ENCODE data around the gene OR10R2.
"Not testable (repeated sequence)": the region's sequence is repeated elsewhere in the genome, so short reads cannot be mapped to it uniquely, and the experiment has no call there.

Gene OR10R2

DNA sequence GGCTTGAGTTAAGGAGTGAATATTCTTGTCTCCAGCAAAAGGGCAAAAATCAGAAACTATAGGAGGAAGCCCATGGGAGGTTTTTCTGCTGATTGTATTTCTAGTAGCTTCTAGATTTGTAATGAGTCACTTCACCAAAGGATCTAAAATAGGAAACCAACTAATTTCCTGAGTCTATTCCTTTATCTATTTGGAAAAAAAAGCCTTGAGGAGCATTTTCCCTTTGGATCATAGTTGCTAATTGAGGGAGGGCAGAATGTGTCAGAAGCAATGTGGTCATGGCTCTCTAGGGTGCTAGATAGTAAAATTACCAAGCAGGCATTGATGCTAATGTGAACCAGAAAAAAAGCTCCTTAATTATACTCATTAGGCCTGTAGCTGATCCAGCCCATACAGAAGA is at the start of gene OR10R2:
Gene OR10R2, plus strand, starts transcription at position 301 of the 400 bp plus-strand sequence. CDS start 106 bp downstream, outside the sequence.
- H3K36me3 ChIP-seq (ENCODE audit: control insufficient read depth, insufficient read depth, low read length): no peaks in the 10 kb centered on the region
- no peaks in the 10 kb centered on the region for H3K9me3 ChIP-seq (ENCODE audit: control insufficient read depth, insufficient read depth, low read depth, low read length)
- H3K4me1 ChIP-seq (ENCODE audit: control insufficient read depth, insufficient read depth, low read length): no peaks in the 10 kb centered on the region
- no peaks in the 10 kb centered on the region for H3K27me3 ChIP-seq (ENCODE audit: control insufficient read depth, insufficient read depth, low read length)
- H3K4me3 ChIP-seq (ENCODE audit: low read depth, low read length): no peak within 1 kb of the TSS
- H3K9ac ChIP-seq (ENCODE audit: low read length): no peak within 1 kb of the TSS
- H3K27ac ChIP-seq (ENCODE audit: low read depth, low read length): no peak within 1 kb of the TSS

GRCh38 chr1:158425027-158425426 is 47.0 kb upstream of the OR10R2 start:
- Histone ChIP-seq H3K4me3 (ENCODE audit: low read depth, low read length) (no peak overlapping the region), H3K36me3 (ENCODE audit: control insufficient read depth, insufficient read depth, low read length) (no peaks in the 10 kb centered on the region), H3K27me3 (ENCODE audit: control insufficient read depth, insufficient read depth, low read length) (no peaks in the 10 kb centered on the region), H3K9ac (ENCODE audit: low read length) (no peak overlapping the region), H3K9me3 (ENCODE audit: control insufficient read depth, insufficient read depth, low read depth, low read length) (no peaks in the 10 kb centered on the region), H3K4me1 (ENCODE audit: control insufficient read depth, insufficient read depth, low read length) (peaks cover 18% of the 10 kb centered on the region), H3K27ac (ENCODE audit: low read depth, low read length) (no peak overlapping the region)

GRCh38 chr1:158426137-158426536 is 45.9 kb upstream of the OR10R2 start, which contains the start of gene OR10K2:
Gene OR10K2 (minus strand): TSS chr1:158426237. CDS start chr1:158420866, 5,371 bp downstream.
- H3K36me3 ChIP-seq (ENCODE audit: control insufficient read depth, insufficient read depth, low read length): no peaks in the 10 kb centered on the region
- H3K27ac ChIP-seq (ENCODE audit: low read depth, low read length): no peak within 1 kb of the TSS
- no peaks in the 10 kb centered on the region for H3K9me3 ChIP-seq (ENCODE audit: control insufficient read depth, insufficient read depth, low read depth, low read length)
- no peaks in the 10 kb centered on the region for H3K27me3 ChIP-seq (ENCODE audit: control insufficient read depth, insufficient read depth, low read length)
- H3K4me3 ChIP-seq (ENCODE audit: low read depth, low read length): no peak within 1 kb of the TSS
- H3K4me1 ChIP-seq (ENCODE audit: control insufficient read depth, insufficient read depth, low read length): peaks cover 18% of the 10 kb centered on the region
- no peak within 1 kb of the TSS for H3K9ac ChIP-seq (ENCODE audit: low read length)

DNA sequence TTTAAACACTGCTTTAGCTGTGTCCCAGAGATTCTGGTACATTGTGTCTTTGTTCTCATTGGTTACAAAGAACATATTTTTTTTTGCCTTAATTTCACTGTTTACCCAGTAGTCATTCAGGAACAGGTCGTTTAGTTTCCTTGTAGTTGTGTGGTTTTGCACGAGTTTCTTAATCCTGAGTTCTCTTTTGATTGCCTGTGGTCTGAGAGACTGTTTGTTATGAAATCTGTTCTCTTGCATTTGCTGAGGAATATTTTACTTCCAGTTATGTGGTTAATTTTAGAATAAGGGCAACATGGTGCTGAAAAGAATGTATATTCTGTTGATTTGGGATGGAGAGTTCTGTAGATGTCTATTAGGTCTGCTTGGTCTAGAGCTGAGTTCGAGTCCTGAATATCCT is 41.9 kb upstream of the OR10R2 start:
- H3K4me1 ChIP-seq (ENCODE audit: control insufficient read depth, insufficient read depth, low read length); H3K9ac ChIP-seq (ENCODE audit: low read length); H3K4me3 ChIP-seq (ENCODE audit: low read depth, low read length); H3K36me3 ChIP-seq (ENCODE audit: control insufficient read depth, insufficient read depth, low read length); H3K27me3 ChIP-seq (ENCODE audit: control insufficient read depth, insufficient read depth, low read length); H3K27ac ChIP-seq (ENCODE audit: low read depth, low read length); H3K9me3 ChIP-seq (ENCODE audit: control insufficient read depth, insufficient read depth, low read depth, low read length): not testable (repeated sequence)

GRCh38 chr1:158434741-158435140 is 37.3 kb upstream of the OR10R2 start:
- H3K9ac ChIP-seq (ENCODE audit: low read length): no peak overlapping the region
- H3K27ac ChIP-seq (ENCODE audit: low read depth, low read length): no peak overlapping the region
- no peak overlapping the region for H3K4me3 ChIP-seq (ENCODE audit: low read depth, low read length)
- H3K27me3 ChIP-seq (ENCODE audit: control insufficient read depth, insufficient read depth, low read length): no peaks in the 10 kb centered on the region
- H3K4me1 ChIP-seq (ENCODE audit: control insufficient read depth, insufficient read depth, low read length): no peaks in the 10 kb centered on the region
- no peaks in the 10 kb centered on the region for H3K36me3 ChIP-seq (ENCODE audit: control insufficient read depth, insufficient read depth, low read length)
- no peaks in the 10 kb centered on the region for H3K9me3 ChIP-seq (ENCODE audit: control insufficient read depth, insufficient read depth, low read depth, low read length)

DNA sequence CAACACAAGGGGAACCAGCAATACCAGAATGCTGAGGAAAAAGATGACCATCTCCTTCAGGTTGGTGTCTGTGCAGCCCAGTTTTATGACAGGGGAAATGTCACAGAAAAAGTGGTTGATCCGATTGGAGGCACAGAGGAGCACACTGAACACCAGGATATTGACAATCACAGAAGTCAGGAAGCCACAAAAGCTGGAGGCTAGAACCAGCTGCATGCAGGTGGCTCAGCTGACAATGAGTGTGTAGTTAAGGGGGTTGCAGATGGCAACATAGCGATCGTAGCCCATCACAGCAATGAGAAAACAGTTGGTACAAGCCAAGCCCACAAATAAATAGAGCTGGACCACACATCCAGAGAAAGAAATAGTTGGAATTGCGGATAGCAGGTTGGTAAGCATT is 26.6 kb upstream of the OR10R2 start:
- no peaks in the 10 kb centered on the region for H3K36me3 ChIP-seq (ENCODE audit: control insufficient read depth, insufficient read depth, low read length)
- H3K27ac ChIP-seq (ENCODE audit: low read depth, low read length): no peak overlapping the region
- no peak overlapping the region for H3K9ac ChIP-seq (ENCODE audit: low read length)
- no peaks in the 10 kb centered on the region; the same call in 1 of the 2 replicates for H3K9me3 ChIP-seq (ENCODE audit: control insufficient read depth, insufficient read depth, low read depth, low read length)
- H3K4me1 ChIP-seq (ENCODE audit: control insufficient read depth, insufficient read depth, low read length): no peaks in the 10 kb centered on the region
- H3K4me3 ChIP-seq (ENCODE audit: low read depth, low read length): no peak overlapping the region
- H3K27me3 ChIP-seq (ENCODE audit: control insufficient read depth, insufficient read depth, low read length): no peaks in the 10 kb centered on the region

GRCh38 chr1:158454537-158454936 is 17.5 kb upstream of the OR10R2 start:
- H3K27ac ChIP-seq (ENCODE audit: low read depth, low read length): no peak overlapping the region
- no peak overlapping the region for H3K9ac ChIP-seq (ENCODE audit: low read length)
- H3K27me3 ChIP-seq (ENCODE audit: control insufficient read depth, insufficient read depth, low read length): no peaks in the 10 kb centered on the region
- H3K4me3 ChIP-seq (ENCODE audit: low read depth, low read length): no peak overlapping the region
- H3K36me3 ChIP-seq (ENCODE audit: control insufficient read depth, insufficient read depth, low read length): no peaks in the 10 kb centered on the region
- no peaks in the 10 kb centered on the region for H3K9me3 ChIP-seq (ENCODE audit: control insufficient read depth, insufficient read depth, low read depth, low read length)
- no peaks in the 10 kb centered on the region for H3K4me1 ChIP-seq (ENCODE audit: control insufficient read depth, insufficient read depth, low read length)

GRCh38 chr1:158457246-158457645 is 14.8 kb upstream of the OR10R2 start:
- Histone ChIP-seq H3K27me3 (ENCODE audit: control insufficient read depth, insufficient read depth, low read length) (no peaks in the 10 kb centered on the region), H3K4me3 (ENCODE audit: low read depth, low read length) (no peak overlapping the region), H3K4me1 (ENCODE audit: control insufficient read depth, insufficient read depth, low read length) (no peaks in the 10 kb centered on the region), H3K27ac (ENCODE audit: low read depth, low read length) (no peak overlapping the region), H3K36me3 (ENCODE audit: control insufficient read depth, insufficient read depth, low read length) (no peaks in the 10 kb centered on the region), H3K9ac (ENCODE audit: low read length) (no peak overlapping the region), H3K9me3 (ENCODE audit: control insufficient read depth, insufficient read depth, low read depth, low read length) (no peaks in the 10 kb centered on the region)

- no peaks in the 10 kb centered on the region for H3K27me3 ChIP-seq (ENCODE audit: control insufficient read depth, insufficient read depth, low read length)
- no peak overlapping the region for H3K4me3 ChIP-seq (ENCODE audit: low read depth, low read length)
- no peak overlapping the region for H3K9ac ChIP-seq (ENCODE audit: low read length)
- no peaks in the 10 kb centered on the region for H3K4me1 ChIP-seq (ENCODE audit: control insufficient read depth, insufficient read depth, low read length)
- no peak overlapping the region for H3K27ac ChIP-seq (ENCODE audit: low read depth, low read length)
- no peaks in the 10 kb centered on the region for H3K36me3 ChIP-seq (ENCODE audit: control insufficient read depth, insufficient read depth, low read length)
- H3K9me3 ChIP-seq (ENCODE audit: control insufficient read depth, insufficient read depth, low read depth, low read length): no peaks in the 10 kb centered on the region
Observed at GRCh38 chr1:158458263-158458662, 13.8 kb upstream of the OR10R2 start.

- no peaks in the 10 kb centered on the region for H3K27me3 ChIP-seq (ENCODE audit: control insufficient read depth, insufficient read depth, low read length)
- H3K9me3 ChIP-seq (ENCODE audit: control insufficient read depth, insufficient read depth, low read depth, low read length): no peaks in the 10 kb centered on the region
- H3K36me3 ChIP-seq (ENCODE audit: control insufficient read depth, insufficient read depth, low read length): no peaks in the 10 kb centered on the region
- H3K27ac ChIP-seq (ENCODE audit: low read depth, low read length): no peak within 1 kb of the TSS
- H3K4me3 ChIP-seq (ENCODE audit: low read depth, low read length): no peak within 1 kb of the TSS
- no peak within 1 kb of the TSS for H3K9ac ChIP-seq (ENCODE audit: low read length)
- no peaks in the 10 kb centered on the region for H3K4me1 ChIP-seq (ENCODE audit: control insufficient read depth, insufficient read depth, low read length)
Observed at GRCh38 chr1:158461534-158461933, 10.5 kb upstream of the OR10R2 start, which contains the start of gene OR10K1. Gene OR10K1 (plus strand): TSS chr1:158461834. CDS start chr1:158465562, 3,728 bp downstream.

- peaks cover 10% of the 10 kb centered on the region; the same call in 1 of the 2 replicates for H3K4me1 ChIP-seq (ENCODE audit: control insufficient read depth, insufficient read depth, low read length)
Observed at GRCh38 chr1:158485455-158485854, 13.4 kb downstream of the OR10R2 start.

GRCh38 chr1:158491316-158491715 is 19.3 kb downstream of the OR10R2 start:
- H3K4me3 ChIP-seq (ENCODE audit: low read depth, low read length): no peak overlapping the region
- H3K27me3 ChIP-seq (ENCODE audit: control insufficient read depth, insufficient read depth, low read length): no peaks in the 10 kb centered on the region
- no peaks in the 10 kb centered on the region for H3K36me3 ChIP-seq (ENCODE audit: control insufficient read depth, insufficient read depth, low read length)
- H3K27ac ChIP-seq (ENCODE audit: low read depth, low read length): no peak overlapping the region
- H3K9me3 ChIP-seq (ENCODE audit: control insufficient read depth, insufficient read depth, low read depth, low read length): no peaks in the 10 kb centered on the region
- peaks cover 6% of the 10 kb centered on the region; the same call in 1 of the 2 replicates for H3K4me1 ChIP-seq (ENCODE audit: control insufficient read depth, insufficient read depth, low read length)
- H3K9ac ChIP-seq (ENCODE audit: low read length): no peak overlapping the region

More at GRCh38 chr1:158485455-158485854, 13.4 kb downstream of the OR10R2 start:
- Histone ChIP-seq H3K9ac (ENCODE audit: low read length) (no peak overlapping the region), H3K27ac (ENCODE audit: low read depth, low read length) (no peak overlapping the region), H3K27me3 (ENCODE audit: control insufficient read depth, insufficient read depth, low read length) (no peaks in the 10 kb centered on the region), H3K36me3 (ENCODE audit: control insufficient read depth, insufficient read depth, low read length) (no peaks in the 10 kb centered on the region), H3K9me3 (ENCODE audit: control insufficient read depth, insufficient read depth, low read depth, low read length) (no peaks in the 10 kb centered on the region), H3K4me3 (ENCODE audit: low read depth, low read length) (no peak overlapping the region)
